ENCODE data around the gene FLT1. TPM values are rescaled to one million over a fixed set of nuclear protein-coding genes. Genes with fewer than 3 reads are reported as not detected.
A peak's percentile ranks its signal among the peaks of the same experiment; 100 is the strongest.

Gene FLT1
- total RNA-seq, 1 donor from 2014 or later = 0.47 TPM

GRCh38 chr13:28538932-28539331 is 44.0 kb upstream of the FLT1 start:
- Histone ChIP-seq H2AFZ (replicated peaks) (no peak overlapping the region), H4K20me1 (ENCODE audit: low read depth) (no peaks in the 10 kb centered on the region), H3K9me3 (ENCODE audit: low read depth) (no peaks in the 10 kb centered on the region), H3K4me2 (no peak overlapping the region), H3K4me1 (no peaks in the 10 kb centered on the region), H3K36me3 (no peaks in the 10 kb centered on the region), H3K4me3 (no peak overlapping the region), H3K27me3 (peaks cover 8% of the 10 kb centered on the region), H3F3A (ENCODE audit: low read depth) (no peaks in the 10 kb centered on the region), H3K9ac (no peak overlapping the region), H3K79me2 (ENCODE audit: low read depth) (no peaks in the 10 kb centered on the region), H3K27ac (no peak overlapping the region)
- Mint-ChIP-seq H3K36me3 (peaks cover 3% of the 10 kb centered on the region), H3K4me3 (peak overlapping the region; percentile 25), H3K4me1 (no peaks in the 10 kb centered on the region), H3K27ac (no peak overlapping the region), H3K9me3 (peaks cover 16% of the 10 kb centered on the region), H3K27me3 (ENCODE audit: insufficient read depth, low read depth) (peaks cover 7% of the 10 kb centered on the region)
- no peak for DNase-seq (ENCODE audit: low spot score)
- no peak for TF ChIP-seq EZH2phosphoT487 (IDR thresholded peaks at IDR 0.05)
- no peak for TF ChIP-seq EZH2 (IDR thresholded peaks at IDR 0.05)
- TF ChIP-seq, protein P1, sequence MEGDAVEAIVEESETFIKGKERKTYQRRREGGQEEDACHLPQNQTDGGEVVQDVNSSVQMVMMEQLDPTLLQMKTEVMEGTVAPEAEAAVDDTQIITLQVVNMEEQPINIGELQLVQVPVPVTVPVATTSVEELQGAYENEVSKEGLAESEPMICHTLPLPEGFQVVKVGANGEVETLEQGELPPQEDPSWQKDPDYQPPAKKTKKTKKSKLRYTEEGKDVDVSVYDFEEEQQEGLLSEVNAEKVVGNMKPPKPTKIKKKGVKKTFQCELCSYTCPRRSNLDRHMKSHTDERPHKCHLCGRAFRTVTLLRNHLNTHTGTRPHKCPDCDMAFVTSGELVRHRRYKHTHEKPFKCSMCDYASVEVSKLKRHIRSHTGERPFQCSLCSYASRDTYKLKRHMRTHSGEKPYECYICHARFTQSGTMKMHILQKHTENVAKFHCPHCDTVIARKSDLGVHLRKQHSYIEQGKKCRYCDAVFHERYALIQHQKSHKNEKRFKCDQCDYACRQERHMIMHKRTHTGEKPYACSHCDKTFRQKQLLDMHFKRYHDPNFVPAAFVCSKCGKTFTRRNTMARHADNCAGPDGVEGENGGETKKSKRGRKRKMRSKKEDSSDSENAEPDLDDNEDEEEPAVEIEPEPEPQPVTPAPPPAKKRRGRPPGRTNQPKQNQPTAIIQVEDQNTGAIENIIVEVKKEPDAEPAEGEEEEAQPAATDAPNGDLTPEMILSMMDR (IDR thresholded peaks at IDR 0.05) = no peak

DNA sequence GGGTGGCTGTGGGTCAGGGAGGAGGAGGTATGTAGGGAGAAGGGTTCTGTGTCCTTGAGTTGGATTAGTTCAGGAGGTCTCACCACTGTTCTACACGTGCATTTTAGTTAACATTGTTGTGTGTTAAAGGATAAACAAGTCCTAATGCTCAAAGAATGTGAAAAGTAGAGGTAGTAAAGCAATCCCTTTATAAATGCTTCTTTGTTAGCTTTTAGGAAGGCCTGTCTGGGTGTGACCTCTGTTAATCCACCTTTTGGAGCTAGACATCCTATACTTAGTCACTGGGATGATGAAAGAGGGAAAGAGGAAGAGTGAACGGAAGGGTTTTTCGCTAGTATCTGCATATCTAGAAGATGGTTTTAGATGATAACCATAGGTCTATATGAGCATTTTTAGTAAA is 42.2 kb upstream of the FLT1 start:
- Histone ChIP-seq H3K4me1 (no peaks in the 10 kb centered on the region), H3K27me3 (peaks cover 26% of the 10 kb centered on the region), H2AFZ (replicated peaks) (no peak overlapping the region), H3K36me3 (no peaks in the 10 kb centered on the region), H3K27ac (no peak overlapping the region), H3K4me2 (no peak overlapping the region), H3K79me2 (ENCODE audit: low read depth) (no peaks in the 10 kb centered on the region), H3K9ac (no peak overlapping the region), H3F3A (ENCODE audit: low read depth) (peaks cover 14% of the 10 kb centered on the region), H3K4me3 (no peak overlapping the region), H3K9me3 (ENCODE audit: low read depth) (no peaks in the 10 kb centered on the region), H4K20me1 (ENCODE audit: low read depth) (no peaks in the 10 kb centered on the region)
- Mint-ChIP-seq H3K27me3 (ENCODE audit: insufficient read depth, low read depth) (peaks cover 14% of the 10 kb centered on the region), H3K9me3 (peaks cover 18% of the 10 kb centered on the region), H3K27ac (no peak overlapping the region), H3K4me1 (no peaks in the 10 kb centered on the region), H3K36me3 (peaks cover 3% of the 10 kb centered on the region), H3K4me3 (no peak overlapping the region)
- TF ChIP-seq, protein P1 (IDR thresholded peaks at IDR 0.05) = no peak
- no peak for TF ChIP-seq EZH2phosphoT487 (IDR thresholded peaks at IDR 0.05)
- no peak for TF ChIP-seq EZH2 (IDR thresholded peaks at IDR 0.05)
- DNase-seq (ENCODE audit: low spot score) = no peak

DNA sequence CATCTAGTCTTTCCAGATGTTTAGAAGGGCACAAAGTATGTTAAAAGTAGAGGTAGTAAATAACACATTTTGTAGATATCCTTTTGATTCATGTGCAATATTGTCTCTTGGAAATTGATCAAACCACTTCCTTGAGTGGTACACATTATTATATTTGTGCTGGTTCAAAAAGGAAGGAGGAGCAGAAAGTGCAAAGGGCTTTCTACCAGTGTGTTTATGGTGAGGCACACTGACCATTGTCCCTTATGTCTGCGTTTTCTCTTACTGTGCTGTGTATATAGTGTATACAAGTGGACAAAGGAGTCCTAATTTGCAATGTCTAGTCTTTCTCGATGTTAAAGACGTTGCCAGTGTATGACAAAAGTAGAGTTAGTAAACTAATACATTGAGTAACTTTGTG is 41.4 kb upstream of the FLT1 start:
- no peak overlapping the region for H2AFZ ChIP-seq (replicated peaks)
- H3K27me3 Mint-ChIP-seq (ENCODE audit: insufficient read depth, low read depth) = peaks cover 14% of the 10 kb centered on the region
- no peaks in the 10 kb centered on the region for H3K9me3 ChIP-seq (ENCODE audit: low read depth)
- H3K4me3 ChIP-seq = no peak overlapping the region
- H3K36me3 ChIP-seq = no peaks in the 10 kb centered on the region
- no peak overlapping the region for H3K4me2 ChIP-seq
- H3K4me1 Mint-ChIP-seq = no peaks in the 10 kb centered on the region
- H3K9ac ChIP-seq = no peak overlapping the region
- H3K4me3 Mint-ChIP-seq = no peak overlapping the region
- H3K27ac Mint-ChIP-seq = no peak overlapping the region
- no peaks in the 10 kb centered on the region for H4K20me1 ChIP-seq (ENCODE audit: low read depth)
- H3K27ac ChIP-seq = no peak overlapping the region
- H3K27me3 ChIP-seq = peaks cover 34% of the 10 kb centered on the region
- peaks cover 3% of the 10 kb centered on the region for H3K36me3 Mint-ChIP-seq
- H3K79me2 ChIP-seq (ENCODE audit: low read depth) = no peaks in the 10 kb centered on the region
- no peaks in the 10 kb centered on the region for H3K4me1 ChIP-seq
- peaks cover 18% of the 10 kb centered on the region for H3K9me3 Mint-ChIP-seq
- no peak for DNase-seq (ENCODE audit: low spot score)
- H3F3A ChIP-seq (ENCODE audit: low read depth) = peaks cover 18% of the 10 kb centered on the region
- TF ChIP-seq EZH2 (IDR thresholded peaks at IDR 0.05) = no peak
- TF ChIP-seq, protein P1 (IDR thresholded peaks at IDR 0.05) = no peak
- no peak for TF ChIP-seq EZH2phosphoT487 (IDR thresholded peaks at IDR 0.05)

All from neural progenitor cell (in vitro differentiated cells).